MM.1S (cell line): ENCODE results near the gene ABTB2.

Experiments
- DNase-seq: peaks from one replicate; pipeline ENCODE4 v3.0.0-alpha.2; 2015
- H2AFZ ChIP-seq: fragments of 300-600 bp; sonication (generic); 2 replicates; pipeline ENCODE4 v1.6.0; 2016; ENCODE audit warnings: antibody characterized with exemption, low read length
- H3F3A ChIP-seq: fragments of 300-600 bp; sonication (generic); 2 replicates; pipeline ENCODE4 v1.6.1; 2016; ENCODE audit warnings: mild to moderate bottlenecking, antibody characterized with exemption, low read length, moderate library complexity, mixed read lengths; ENCODE audit not compliant: insufficient read depth
- H3K27ac ChIP-seq: fragments of 300-600 bp; sonication (generic); 2 replicates; pipeline ENCODE4 v1.5.1; 2016; ENCODE audit warnings: mild to moderate bottlenecking, low read length
- H3K27me3 ChIP-seq: fragments of 300-600 bp; sonication (generic); replicated peaks from 2 replicates; pipeline ENCODE4 v1.6.0; 2016; ENCODE audit warnings: low read length; ENCODE audit not compliant: insufficient read depth
- H3K36me3 ChIP-seq: fragments of 300-600 bp; sonication (generic); replicated peaks from 2 replicates; pipeline ENCODE4 v1.6.1; 2016; ENCODE audit warnings: mild to moderate bottlenecking, low read length, mixed read lengths; ENCODE audit not compliant: insufficient read depth
- H3K4me1 ChIP-seq: fragments of 300-600 bp; sonication (generic); 2 replicates; pipeline ENCODE4 v1.6.1; 2016; ENCODE audit warnings: low read length, mixed read lengths
- H3K4me2 ChIP-seq: fragments of 300-600 bp; sonication (generic); 2 replicates; pipeline ENCODE4 v1.6.0; 2016; ENCODE audit warnings: low read depth, low read length
- H3K4me3 ChIP-seq: fragments of 300-600 bp; sonication (generic); 2 replicates; pipeline ENCODE4 v1.5.1; 2016; ENCODE audit warnings: low read length, mixed read lengths
- H3K79me2 ChIP-seq: fragments of 300-600 bp; sonication (generic); 2 replicates; pipeline ENCODE4 v1.6.1; 2016; ENCODE audit warnings: mixed run types, low read length, mixed read lengths
- H3K9ac ChIP-seq: fragments of 300-600 bp; sonication (generic); 2 replicates; pipeline ENCODE4 v1.6.1; 2016; ENCODE audit warnings: low read length, mixed read lengths
- H3K9me2 ChIP-seq: fragments of 300-600 bp; sonication (generic); replicated peaks from 2 replicates; pipeline ENCODE4 v1.6.1; 2016; ENCODE audit warnings: mild to moderate bottlenecking, low read length, mixed read lengths; ENCODE audit not compliant: insufficient read depth
- H3K9me3 ChIP-seq: fragments of 300-600 bp; sonication (generic); replicated peaks from 2 replicates; pipeline ENCODE4 v1.6.1; 2016; ENCODE audit warnings: mild to moderate bottlenecking, low read length, mixed read lengths; ENCODE audit not compliant: insufficient read depth
- H4K20me1 ChIP-seq: fragments of 300-600 bp; sonication (generic); 2 replicates; pipeline ENCODE4 v1.6.1; 2016; ENCODE audit warnings: mild to moderate bottlenecking, low read length, moderate library complexity, mixed read lengths; ENCODE audit not compliant: insufficient read depth
- CTCF ChIP-seq: fragments of 300-600 bp; sonication (generic); IDR thresholded peaks from 2 replicates; pipeline ENCODE4 v1.5.1; 2016; ENCODE audit warnings: antibody characterized with exemption, low read length, mixed read lengths
- EZH2 ChIP-seq: fragments of 300-600 bp; sonication (generic); optimal IDR thresholded peaks from 2 replicates; pipeline ENCODE3; 2017; ENCODE audit warnings: low read depth, mild to moderate bottlenecking, antibody characterized with exemption, low read length, mixed read lengths
- EZH2phosphoT487 ChIP-seq: fragments of 300-600 bp; sonication (generic); IDR thresholded peaks from 2 replicates; pipeline ENCODE4 v1.6.1; 2018; ENCODE audit warnings: antibody characterized with exemption, low read length

Gene ABTB2

DNA sequence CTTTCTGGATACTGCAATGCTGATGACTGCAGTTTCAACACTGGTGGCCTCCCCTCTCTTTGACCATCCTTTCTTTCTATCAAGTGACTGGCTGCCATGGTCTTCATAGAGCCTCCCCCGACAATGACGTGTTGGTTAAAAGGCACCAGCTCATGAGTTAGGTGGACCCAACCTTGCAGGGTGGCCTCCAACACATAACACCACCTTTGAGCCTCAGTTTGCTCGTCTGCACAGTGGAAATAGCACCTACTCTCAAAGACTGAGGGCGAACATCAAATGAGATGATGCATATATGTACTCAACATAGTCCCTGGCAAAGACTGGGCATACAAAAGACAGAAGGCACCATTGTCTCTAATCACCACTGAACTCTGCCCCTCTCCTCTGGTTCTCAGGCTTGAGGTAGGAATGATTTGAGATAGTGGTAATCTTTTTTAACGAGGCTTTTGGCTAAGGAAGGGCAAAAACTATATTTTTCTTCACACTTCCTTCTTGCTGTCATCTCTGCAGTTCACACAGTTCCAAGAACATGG lies 133.3 kb downstream of the ABTB2 start:
- Histone ChIP-seq H3K9ac (no peak overlapping the region), H3K27ac (no peak overlapping the region), H2AFZ (no peak overlapping the region), H3K27me3 (no peaks in the 10 kb centered on the region), H3K4me3 (no peak overlapping the region), H3K4me1 (no peaks in the 10 kb centered on the region), H3K79me2 (no peaks in the 10 kb centered on the region), H3K9me3 (no peaks in the 10 kb centered on the region), H3F3A (no peaks in the 10 kb centered on the region), H4K20me1 (no peaks in the 10 kb centered on the region), H3K4me2 (no peak overlapping the region), H3K9me2 (no peaks in the 10 kb centered on the region), H3K36me3 (no peaks in the 10 kb centered on the region)
- no peak for TF ChIP-seq CTCF
- TF ChIP-seq EZH2: no peak
- TF ChIP-seq EZH2phosphoT487: no peak
- no peak for DNase-seq

GRCh38 chr11:34223907-34224306 lies 133.9 kb downstream of the ABTB2 start:
- Histone ChIP-seq H3K9ac (no peak overlapping the region), H3K4me2 (no peak overlapping the region), H3K79me2 (no peaks in the 10 kb centered on the region), H3F3A (no peaks in the 10 kb centered on the region), H3K4me1 (no peaks in the 10 kb centered on the region), H3K4me3 (no peak overlapping the region), H2AFZ (no peak overlapping the region), H3K36me3 (no peaks in the 10 kb centered on the region), H3K27me3 (no peaks in the 10 kb centered on the region), H3K27ac (no peak overlapping the region), H3K9me2 (no peaks in the 10 kb centered on the region), H3K9me3 (no peaks in the 10 kb centered on the region), H4K20me1 (no peaks in the 10 kb centered on the region)
- no peak for DNase-seq
- TF ChIP-seq EZH2phosphoT487: no peak
- TF ChIP-seq EZH2: no peak
- TF ChIP-seq CTCF: no peak

- no peak overlapping the region for H3K4me2 ChIP-seq
- H3K9me3 ChIP-seq: no peaks in the 10 kb centered on the region
- no peaks in the 10 kb centered on the region for H3K9me2 ChIP-seq
- no peaks in the 10 kb centered on the region for H3K79me2 ChIP-seq
- no peak overlapping the region for H3K27ac ChIP-seq
- DNase-seq: no peak
- no peaks in the 10 kb centered on the region for H3F3A ChIP-seq
- H3K4me1 ChIP-seq: no peaks in the 10 kb centered on the region
- no peaks in the 10 kb centered on the region for H3K27me3 ChIP-seq
- TF ChIP-seq EZH2 (no peak), EZH2phosphoT487 (no peak), CTCF (no peak)
- no peaks in the 10 kb centered on the region for H4K20me1 ChIP-seq
- H3K4me3 ChIP-seq: no peak overlapping the region
- H3K9ac ChIP-seq: no peak overlapping the region
- no peak overlapping the region for H2AFZ ChIP-seq
- no peaks in the 10 kb centered on the region for H3K36me3 ChIP-seq
Observed at GRCh38 chr11:34223021-34223813, 134.6 kb downstream of the ABTB2 start.
